Measurements from ENCODE around the gene NKX2-1.

DNA sequence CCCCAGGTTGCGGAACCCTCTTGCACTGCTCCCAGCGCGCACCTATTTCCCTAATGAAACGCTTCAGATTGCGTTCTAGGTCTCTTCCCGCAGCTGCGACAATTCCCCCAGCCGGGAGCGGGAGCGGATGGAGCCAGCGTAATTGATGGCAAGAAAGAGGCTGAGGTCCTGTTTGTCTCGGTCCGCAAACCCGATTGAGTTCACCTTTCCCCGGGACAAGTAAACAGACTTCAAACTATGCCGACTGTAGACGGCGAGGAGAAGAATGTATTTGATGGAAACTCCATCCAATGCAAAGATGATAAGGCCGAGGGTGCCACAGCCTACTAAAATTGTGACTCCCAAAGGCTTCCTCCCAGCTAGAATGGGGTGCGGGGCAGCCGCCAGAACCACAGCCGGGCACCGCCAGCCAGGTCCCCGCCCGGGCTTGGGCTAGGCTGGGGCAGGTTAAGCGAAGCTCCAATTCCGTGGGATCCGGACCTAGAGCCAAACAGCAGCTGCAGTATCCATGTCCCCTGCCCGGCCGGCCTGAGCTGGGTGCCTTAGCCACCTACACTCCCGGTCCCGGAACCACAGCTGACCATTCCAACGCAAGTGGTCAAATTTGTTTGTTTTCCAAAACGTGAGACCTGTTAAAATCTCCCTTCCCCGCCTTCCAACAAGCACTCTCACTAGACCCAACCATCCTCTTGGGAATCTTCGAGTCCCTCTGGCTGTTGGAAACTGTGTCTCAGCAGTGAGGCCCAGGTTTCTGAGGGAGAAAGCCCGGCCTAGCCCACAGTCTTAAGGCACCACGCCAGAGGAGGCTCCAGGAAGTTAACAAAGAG is 5.5 kb downstream of the NKX2-1 start:
- TF ChIP-seq POLR2AphosphoS5 (IDR thresholded peaks at IDR 0.05) (no peak), EZH2 (IDR thresholded peaks at IDR 0.05; ENCODE audit: borderline replicate concordance, insufficient read depth, low read length, poor library complexity, severe bottlenecking) (peak; percentile 74), MXI1 (conservative IDR thresholded peaks at IDR 0.05; ENCODE audit: poor library complexity, severe bottlenecking) (no peak), CTCF (IDR thresholded peaks at IDR 0.05; ENCODE audit: poor library complexity, severe bottlenecking) (no peak)
